Lung microvascular endothelial cell (primary cell): ENCODE results near the gene RIPOR3. TPM values are rescaled to one million over a fixed set of nuclear protein-coding genes. Genes with fewer than 3 reads are reported as not detected.
"Not testable (repeated sequence)": the region's sequence is repeated elsewhere in the genome, so short reads cannot be mapped to it uniquely, and the experiment has no call there.

Experiments used
- DNase-seq, 2 donors: peaks; one replicate each; pipeline versions ENCODE4 v3.0.0 to v3.0.0-alpha.2; 2010; ENCODE audit warnings: low read depth in 2 of 2
- total RNA-seq: library from RNA; depleted of rRNA; stranded (reverse); fragments of >200 nt; gene quantifications from 2 replicates; pipeline ENCODE4 v1.2.1, GENCODE V29; 2014

Gene RIPOR3
- total RNA-seq, 1 donor from 2014 or later: 0.20 TPM

DNA sequence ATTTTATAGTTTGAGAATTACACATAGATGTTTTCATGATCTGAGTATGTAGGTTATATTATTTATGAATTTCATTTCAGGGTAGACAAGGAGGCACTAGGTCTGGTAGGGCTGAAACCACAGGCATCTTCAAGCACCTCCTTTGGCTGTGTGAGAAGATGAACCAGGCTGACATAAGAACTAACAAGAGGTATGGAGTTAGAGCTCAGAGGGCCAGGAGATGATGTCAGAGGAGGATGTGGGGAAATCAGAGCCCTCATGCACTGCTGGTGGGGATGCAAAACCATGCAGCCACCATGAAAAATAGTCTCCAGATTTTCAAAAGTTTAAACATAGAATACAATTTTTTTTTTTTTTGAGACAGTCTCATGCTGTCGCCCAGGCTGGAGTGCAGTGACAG, 13.6 kb upstream of the RIPOR3 start:
- DNase-seq: no peak

DNA sequence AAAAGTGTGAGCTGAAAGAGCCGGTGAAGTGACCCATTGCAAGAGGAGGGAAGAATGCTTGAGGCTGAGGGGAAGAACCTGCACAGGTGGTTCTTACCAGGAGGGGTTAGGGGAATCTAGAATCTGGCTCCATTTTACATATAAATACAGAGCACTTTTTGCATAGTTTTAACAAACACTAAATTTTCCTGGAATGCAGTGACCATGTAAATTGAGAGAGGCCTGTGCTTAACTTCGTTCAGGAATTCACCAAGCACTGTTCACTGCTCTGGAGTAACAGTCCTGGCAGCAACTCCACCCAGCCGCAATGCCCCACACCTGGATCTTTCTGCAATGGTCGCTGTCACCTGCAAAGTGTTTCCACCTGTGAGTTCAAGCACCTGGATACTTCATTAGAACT, 13.2 kb upstream of the RIPOR3 start:
- no peak for DNase-seq

DNA sequence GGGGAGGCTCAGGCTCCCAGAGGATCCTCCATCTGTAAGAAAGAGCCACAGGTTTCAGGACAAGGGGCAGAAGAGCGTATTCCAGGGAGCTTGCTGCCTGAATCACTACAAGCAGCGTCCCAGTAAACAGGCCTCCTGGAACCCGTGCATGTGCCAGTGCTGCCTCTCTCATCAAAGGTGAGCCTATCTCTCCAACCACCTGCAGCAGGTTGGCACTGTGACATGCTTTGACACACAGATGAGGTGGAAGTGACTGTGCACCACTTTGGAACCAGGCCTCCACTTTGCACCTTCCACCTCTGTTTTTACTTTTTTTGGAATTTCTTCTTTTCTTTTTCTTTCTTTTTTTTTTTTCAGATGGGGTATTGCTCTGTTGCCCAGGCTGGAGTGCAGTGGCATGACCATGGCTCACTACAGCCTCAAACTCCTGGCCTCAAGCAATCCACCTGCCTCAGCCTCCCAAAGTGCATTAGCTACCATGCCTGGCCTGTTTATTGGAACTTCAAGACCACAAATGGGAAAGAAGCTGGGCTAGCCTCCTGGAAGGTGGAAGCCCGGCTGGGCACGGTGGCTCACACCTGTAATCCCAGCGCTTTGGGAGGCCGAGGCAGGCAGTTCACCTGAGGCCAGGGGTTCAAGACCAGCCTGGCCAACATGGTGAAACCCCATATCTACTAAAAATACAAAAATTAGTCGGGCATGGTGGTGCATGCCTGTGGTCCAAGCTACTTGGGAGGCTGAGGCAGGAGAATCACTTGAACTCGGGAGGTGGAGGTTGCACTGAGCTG, 12.5 kb upstream of the RIPOR3 start:
- not testable (repeated sequence) for DNase-seq

DNA sequence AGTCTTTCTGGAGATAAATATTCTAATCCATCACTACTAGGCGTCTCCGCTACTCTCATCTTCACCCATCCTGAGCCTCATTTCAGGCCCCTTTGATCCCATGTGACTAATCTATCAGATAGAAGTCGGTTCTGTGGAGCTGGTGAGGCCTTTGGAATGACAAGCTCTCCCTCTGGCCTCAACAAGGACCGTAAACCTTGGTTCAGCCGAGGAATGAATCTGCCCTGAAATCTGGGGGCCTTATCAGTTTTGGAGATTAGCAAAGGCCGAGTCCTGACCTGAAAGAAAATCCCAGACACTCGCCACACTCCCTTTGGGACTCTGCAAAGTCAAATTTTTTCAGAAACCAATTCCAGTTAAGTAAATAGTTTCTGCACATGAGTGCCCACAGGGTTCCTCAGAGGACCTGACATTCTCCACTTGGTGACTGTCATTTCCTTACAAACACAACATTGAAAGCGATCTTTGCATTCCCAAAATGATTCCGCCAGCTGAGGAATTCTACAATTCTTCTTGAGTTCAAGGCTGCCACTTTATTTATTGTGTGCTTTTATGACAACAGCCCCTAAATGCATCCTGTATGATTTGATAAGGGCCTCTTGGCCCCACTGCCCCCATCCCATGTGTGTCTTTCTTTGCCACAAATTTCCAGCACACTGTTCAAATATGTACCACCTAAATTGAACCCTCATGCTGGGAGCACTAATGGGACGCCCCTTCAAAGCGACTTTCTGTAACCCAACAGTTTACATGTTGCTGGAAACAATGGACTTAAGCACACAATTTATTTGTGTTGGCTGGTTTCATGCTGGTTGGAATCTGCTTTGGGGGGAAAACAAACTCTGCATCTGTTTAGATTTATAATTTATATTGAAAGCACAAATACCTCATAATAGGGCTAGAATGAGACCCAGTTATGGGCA, 10.0 kb upstream of the RIPOR3 start:
- no peak for DNase-seq

DNA sequence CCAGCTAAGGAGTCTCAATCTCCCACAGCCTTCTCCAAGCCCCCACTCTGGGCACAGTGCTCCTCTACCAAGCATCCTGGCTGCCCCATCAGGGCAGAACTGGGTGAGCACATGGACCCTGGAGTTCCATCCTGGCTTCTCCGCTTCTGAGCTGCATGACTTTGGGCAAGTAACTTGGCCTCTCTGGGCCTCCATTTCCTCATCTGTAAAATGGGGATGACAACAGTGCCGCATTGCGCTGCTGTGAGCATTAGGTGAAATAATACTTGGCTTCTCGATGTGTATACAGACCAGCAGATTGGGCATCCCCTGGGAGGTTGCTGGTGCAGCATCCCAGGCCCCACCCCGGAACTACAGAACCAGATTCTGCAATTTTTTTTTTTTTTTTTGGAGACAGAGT, 8.3 kb upstream of the RIPOR3 start:
- DNase-seq: no peak

DNA sequence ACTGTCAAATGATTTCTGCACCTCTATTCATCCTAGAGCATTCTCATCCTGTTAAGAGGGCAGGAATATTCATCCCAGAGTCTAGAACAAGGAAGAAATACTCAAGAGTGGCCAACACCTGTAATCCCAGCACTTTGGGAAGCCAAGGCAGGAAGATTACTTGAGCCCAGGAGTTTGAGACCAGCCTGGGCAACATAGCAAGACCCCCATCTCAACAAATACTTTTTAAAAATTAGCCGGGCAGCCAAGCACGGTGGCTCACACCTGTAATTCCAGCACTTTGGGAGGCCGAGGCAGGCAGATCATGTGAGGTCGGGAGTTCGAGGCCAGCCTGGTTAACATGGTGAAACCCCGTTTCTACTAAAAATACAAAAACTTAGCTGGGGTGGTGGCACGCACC, 6.9 kb upstream of the RIPOR3 start:
- DNase-seq: not testable (repeated sequence)

DNA sequence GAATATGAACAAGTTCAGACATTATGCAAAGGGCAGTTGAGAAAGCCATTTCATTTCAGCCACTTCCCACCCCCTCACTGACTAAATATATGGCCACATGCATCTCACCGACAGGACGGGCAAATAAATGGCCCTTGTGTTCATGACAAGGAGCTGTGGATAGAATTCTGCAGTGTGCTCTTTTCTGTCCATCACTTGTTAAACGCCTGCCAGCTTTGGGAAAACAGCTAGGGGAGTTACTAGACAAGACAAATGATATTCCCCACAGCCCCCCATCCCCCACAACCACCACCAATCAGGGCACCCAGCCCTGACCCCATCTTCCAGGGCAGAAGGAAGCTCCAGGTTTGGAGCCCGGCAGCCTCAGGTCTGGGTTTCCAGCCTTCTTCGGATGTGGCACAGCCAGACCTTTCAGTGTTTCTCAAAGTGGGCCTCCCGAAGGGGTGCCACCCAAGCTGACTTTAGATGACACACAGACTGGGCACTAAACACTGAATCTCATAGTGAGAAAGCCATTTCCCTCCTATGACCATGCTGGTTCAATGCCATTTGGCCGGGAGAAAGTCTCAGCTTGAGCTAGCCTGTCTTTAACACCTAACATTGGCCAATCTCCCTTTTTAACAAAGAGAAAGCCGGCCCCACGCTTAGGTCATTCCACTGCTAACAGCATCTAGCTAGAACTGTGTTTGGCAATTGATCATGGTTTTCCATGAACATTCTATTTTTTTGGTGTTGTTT, 4.0 kb upstream of the RIPOR3 start:
- DNase-seq: no peak

DNA sequence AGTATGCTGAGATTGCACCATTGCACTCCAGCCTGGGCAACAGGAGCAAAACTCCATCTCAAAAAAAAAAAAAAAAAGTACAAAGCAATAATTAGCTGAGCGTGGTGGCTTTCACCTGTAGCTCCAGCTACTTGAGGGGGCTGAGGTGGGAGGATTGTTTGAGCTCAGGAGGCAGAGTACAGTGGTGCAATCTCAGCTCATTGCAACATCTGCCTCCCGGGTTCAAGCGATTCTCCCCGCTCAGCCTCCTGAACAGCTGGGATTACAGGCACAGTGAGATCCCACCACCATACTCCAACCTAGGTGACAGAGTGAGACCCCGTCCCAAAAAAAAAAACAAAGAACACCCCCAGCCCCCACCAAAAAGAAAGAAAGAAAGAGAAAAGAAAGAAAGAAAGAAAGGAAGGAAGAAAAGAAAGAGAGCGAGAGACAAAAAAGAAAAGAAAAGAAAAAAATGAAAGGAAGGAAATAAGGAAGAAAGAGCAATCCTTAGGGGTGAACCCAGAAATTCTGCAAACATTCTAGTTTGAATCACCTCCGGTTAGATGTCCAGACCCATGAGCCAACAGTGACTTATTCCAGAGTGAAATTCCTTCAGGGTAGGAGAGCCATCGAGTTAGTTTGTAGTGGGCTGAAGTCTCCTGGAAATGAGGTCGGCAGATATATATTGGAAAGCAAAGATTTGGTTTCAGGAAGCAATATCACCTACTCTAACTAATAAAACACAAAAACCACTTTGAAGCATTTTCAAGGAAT, 3.2 kb upstream of the RIPOR3 start:
- no peak for DNase-seq

DNA sequence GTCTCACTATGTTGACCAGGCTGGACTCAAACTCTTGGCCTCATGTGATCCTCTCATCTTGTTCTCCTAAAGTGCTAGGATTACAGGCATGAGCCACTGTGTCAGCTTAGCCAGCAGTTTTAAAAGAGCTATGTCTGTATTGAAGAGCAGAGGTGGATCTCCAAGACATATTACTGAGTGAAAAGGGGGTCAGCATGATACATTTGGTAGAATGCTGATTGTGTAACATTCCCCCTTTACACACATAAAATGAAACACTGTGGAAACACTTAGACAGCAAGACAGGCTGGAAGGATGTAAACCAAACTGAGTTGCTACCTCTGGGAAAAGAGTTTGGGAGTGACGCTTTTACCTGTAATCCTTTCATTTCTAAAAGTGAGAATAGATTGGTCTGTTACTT, 1.7 kb upstream of the RIPOR3 start:
- no peak for DNase-seq

DNA sequence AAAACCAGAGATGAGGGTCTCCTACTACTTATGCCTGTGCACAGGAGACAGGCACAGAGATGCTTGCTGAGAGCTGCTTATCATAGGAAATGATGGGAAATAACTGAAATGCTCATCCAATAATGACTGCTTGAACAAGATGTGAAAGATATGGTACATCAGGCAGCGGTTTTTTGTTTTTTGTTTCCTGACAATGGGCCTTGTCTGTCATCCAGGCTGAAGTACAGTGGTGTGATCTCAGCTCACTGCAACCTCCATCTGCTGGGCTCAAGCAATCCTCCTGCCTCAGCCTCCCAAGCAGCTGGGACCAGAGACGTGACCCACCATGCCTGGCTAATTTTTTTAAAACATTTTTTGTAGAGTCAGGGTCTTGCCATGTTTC, 1.2 kb upstream of the RIPOR3 start:
- no peak for DNase-seq

DNA sequence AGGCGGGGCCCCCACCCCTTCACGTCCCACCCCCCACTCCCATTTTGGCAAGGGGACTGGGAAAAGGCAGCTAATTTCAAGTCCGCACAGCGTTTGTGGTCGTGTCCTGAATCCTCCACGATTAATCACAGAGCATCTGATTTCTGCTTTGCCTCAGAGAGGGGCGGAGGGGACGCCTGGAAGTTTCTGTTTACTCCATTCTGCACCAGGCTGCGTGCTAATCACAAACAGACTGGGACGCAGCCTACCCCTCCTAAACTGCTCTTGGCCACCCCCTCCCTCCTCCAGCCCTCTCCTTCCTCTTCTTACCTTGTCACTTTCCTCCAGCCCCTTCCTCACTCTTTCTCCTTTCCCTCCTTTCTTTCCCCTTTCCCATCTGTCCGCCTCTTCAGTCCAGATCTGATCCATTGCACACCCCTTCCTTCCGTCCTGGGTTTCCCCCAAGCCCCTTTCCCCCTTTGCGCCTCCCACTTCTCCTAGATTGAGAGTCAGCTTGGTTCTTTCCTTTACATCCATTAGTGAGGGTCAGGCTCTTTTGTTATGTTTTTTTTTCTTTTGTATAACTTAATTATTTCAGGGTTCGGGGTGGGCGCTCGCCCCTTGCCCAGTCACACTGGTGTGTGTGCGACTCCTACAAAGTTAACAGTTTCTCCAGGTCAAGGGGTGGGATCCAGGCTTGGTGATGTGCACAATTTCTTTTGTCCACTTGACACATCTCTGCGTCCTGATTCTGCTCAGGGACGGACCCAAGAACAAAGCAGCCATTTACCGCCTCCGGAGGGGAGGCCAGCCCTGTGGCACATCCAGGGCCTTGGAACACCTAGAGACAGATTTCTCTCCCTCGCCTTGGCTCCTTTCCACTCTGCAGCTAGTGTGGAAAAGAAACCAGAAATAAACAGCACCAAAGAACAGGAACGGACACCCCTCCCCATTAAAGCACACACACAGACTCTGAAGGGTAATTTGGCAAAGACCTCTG, 520 bp upstream of the RIPOR3 start:
- DNase-seq: no peak

DNA sequence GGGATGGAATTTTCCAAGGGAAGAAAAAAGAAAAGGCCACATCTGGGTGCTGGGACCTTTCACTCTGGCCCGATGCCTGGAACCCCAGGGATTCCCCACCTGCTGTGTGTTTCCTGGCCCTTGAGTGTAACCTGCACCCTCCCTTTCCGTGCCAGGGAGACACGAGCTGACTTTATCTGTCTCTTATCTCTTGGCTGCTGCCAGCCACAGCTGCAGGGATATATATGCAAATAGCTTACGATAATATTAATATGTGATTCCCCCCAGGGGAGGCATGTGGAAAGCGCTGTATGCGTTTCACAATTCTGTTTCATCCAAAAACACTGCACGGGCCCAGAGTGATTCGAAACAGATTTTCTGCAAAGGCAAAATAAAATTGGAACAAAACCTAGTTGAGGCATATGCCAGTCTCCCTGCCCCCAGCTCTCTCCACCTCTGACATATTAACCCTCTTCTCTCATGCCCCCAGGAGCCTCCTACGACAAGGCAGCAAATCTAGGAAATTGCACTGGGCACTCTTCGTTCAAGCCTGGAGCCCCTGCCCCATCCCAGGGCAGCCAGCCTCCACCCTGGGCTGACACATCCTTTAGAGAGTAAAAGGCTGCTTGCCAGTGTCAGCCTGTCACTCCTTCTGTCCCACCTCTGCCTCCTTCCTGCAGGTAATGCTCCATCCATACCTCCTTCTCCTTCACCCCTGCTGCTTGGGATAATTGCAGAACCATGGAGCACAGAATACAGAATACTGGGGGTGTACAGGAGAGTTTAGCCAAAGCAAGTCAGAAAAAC, 1.3 kb downstream of the RIPOR3 start:
- DNase-seq: peak in 1 of 2 donors; percentile 7

DNA sequence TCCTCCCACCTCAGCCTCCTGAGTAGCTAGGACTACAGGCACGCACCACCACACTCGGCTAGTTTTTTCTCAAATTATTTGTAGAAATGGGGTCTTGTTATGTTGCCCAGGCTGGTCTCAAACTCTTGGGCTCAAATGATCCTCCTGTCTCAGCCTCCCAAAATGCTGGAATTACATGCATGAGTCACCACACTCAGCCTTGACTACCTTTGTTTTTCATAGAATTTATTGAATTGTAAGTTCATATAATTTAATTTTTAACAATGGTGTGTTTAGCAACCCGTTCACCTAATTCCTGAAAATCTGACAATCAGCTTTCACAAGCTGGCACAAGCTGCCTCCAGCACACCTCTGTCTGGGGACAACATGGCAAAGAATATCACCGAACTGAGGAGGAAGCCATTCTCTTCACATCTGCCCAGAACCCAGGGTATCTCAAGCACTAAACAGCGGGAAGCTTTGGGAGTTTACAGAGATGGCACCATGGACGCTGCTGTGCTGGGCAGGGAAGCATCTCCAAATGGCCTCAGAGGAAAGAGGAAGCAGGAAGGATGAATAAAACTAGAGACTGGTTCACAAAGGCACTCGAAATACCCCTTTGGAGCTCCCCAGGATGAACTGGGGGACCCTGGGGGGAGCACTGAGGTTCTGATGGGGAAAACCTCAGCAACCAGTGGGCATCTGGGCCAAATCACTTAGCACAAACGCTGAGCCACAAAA, 2.9 kb downstream of the RIPOR3 start:
- DNase-seq: no peak

DNA sequence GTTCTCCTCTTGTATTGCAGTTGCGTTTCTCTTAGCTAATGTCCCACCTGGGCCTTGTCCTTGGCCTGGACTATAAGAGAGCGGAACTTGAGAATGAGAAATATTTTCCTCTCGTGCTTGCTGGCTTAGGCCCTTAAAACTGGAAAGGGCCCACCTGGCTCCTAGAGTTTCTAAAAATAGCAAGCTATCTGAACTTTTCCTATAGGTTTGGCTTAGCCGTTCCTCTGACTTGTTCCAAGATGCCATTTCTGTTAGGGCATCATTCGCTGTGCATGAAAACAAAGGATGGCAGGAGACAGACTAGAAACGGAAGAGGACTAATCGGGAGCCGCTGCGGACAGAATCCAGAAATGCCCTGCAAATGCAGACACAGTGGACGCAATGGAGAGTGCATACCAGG, 4.5 kb downstream of the RIPOR3 start:
- no peak for DNase-seq

DNA sequence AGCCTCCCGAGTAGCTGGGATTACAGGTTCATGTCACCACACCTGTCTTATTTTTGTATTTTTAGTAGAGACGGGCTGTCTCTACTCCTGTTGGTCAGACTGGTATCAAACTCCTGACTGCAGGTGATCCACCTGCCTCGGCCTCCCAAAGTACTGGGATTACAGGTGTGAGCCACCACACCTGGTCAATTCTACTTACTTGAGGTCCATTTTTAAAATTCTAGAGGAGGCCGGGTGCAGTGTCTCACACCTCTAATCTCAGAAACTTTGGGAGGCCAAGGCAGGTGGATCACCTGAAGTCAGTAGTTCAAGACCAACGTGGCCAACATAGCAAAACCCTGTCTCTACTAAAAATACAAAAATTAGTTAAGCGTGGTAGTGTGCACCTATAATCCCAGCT, 7.8 kb downstream of the RIPOR3 start:
- DNase-seq: no peak

DNA sequence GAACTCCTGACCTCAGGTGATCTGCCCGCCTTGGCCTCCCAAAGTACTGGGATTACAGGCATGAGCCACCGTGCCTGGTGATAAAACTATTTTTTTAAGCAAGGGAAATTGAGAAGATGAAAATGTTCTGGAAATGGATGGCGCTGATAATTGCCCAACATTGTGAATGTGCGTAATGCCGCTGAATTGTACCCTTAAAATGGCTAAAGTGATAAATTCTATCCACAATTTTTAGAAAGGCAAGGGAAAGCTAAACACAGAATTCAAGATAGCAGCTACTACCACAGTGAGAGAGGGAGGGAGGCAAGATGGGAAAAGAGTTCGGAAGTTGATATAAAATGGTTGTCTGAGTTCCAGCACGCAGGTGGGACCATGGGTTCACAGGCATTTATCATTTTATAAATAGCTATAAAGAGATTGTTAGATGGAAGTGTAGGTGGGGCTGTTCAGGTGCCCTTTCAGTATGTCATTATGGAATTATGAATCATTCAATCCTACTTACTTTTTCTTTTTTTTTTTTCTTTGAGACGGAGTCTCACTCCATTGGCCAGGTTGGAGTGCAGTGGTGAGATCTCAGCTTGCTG, 8.3 kb downstream of the RIPOR3 start:
- no peak for DNase-seq

DNA sequence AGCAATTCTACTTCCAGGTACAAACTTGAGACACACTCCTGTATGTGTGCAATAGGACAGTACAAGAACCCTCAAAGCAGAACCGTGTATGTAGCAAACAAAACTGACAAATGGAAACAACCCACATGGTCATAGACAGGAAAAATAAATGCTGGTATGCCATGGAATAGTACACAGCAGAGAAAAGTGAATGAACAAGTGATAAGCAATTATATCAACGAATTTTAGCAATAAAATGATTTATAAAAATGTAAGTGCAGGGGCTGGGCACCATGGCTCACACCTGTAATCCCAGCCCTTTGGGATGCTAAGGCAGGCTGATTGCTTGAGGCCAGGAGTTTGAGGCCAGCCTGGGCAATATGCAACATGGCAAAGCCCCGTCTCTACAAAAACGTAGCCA, 9.3 kb downstream of the RIPOR3 start:
- DNase-seq: no peak

DNA sequence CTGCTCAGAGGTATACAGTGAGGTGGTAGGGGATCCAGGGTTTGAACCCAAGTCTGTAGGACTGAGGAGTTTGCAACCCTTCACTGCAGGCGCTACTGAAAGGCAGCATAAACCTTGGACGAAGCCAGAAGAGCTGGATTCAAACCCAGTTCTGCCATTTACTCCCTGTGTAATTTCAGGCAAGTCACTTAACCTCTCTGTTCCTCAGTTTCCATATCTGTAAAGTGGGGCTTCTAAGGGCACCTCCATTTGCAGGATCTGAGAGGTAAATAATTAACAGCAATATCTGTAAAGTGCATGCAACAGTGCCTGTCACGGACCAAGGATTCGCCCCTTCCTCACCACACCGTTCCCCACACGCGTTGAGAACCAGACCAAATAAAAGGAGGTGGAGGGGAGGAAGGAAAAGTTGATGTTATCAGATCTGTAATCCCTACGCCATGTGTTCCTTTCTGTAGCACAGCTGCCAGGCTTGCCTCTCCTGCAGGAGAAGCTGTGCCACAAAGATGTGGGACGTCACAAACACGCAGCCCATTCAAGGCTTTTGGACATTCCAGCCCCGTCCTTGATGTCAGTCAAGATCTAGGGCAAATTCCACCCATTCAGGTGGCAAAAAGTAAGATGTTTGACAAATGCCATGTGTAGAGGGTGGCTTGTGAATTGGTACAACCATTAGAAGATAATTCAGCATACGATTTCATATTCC, 9.8 kb downstream of the RIPOR3 start:
- DNase-seq: no peak
